ENCODE data around the gene ZBP1. TPM values are rescaled to one million over a fixed set of nuclear protein-coding genes. Genes with fewer than 3 reads are reported as not detected.

ZBP1 gene
- total RNA-seq, 1 experiment from 2014 or later = not detected

DNA sequence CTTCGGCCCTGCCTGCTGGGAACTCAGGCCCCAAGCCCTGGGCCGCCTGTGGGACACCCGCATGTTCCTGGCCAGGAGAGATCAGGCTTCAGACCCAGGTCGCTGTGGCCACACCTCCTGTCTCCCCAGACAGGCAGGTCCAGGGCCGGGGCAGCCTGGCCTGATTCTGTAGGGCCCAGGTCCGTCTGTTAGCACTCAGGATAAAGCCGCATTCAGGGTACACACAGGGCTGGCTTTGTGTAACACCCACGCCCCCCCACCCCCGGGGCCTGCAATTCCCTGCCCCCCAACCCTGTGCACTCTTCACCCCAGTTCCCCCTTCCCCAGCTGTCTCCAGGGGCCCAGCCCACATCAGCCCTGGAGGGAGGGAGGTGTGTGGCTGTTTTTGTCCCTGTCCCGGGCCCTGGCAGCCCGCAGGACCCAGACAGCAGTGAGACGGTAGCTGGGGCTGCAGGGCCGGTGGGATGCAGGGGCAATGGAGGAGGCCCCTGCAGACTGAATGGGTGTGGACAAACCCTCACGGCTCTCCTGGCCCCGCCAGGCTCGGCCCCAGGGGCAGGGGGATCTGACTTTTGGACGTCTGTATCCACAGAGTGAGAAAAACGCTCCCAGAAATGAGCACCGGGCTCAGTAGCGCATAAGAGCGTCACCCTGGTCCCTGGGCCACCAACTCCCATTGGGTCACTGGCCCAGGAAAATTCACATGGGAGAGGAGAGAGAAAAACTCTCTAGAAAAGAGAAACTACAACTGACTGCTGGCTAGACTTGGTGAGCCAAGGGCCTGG lies 42.4 kb upstream of the ZBP1 start:
- no peaks in the 10 kb centered on the region for H3K4me1 ChIP-seq (replicated peaks; ENCODE audit: insufficient read depth)
- H3K9me3 ChIP-seq (ENCODE audit: insufficient read depth, low read depth) = no peaks in the 10 kb centered on the region
- H3F3A ChIP-seq (ENCODE audit: insufficient read depth, low read depth) = peaks cover 40% of the 10 kb centered on the region; the same call in 1 of the 2 replicates
- no peak overlapping the region for H3K27ac ChIP-seq
- no TSS peak for BruUV-seq (replicated peaks)
- peaks cover 88% of the 10 kb centered on the region for H4K20me1 ChIP-seq (ENCODE audit: insufficient read depth)
- H3K4me2 ChIP-seq = no peak overlapping the region
- ChIA-PET CTCF (no interaction called here), POLR2A (ENCODE audit: unreplicated experiment) (no interaction called here)
- peaks cover 95% of the 10 kb centered on the region for H3K79me2 ChIP-seq (ENCODE audit: low read depth)
- H2AFZ ChIP-seq = no peak overlapping the region
- peaks cover 23% of the 10 kb centered on the region for H3K36me3 ChIP-seq (ENCODE audit: low read depth)
- H3K4me3 ChIP-seq = no peak overlapping the region
- H3K27me3 ChIP-seq (ENCODE audit: insufficient read depth, low read depth) = no peaks in the 10 kb centered on the region
- no peaks in the 10 kb centered on the region for H3K9me2 ChIP-seq (ENCODE audit: insufficient read depth)
- TF ChIP-seq, protein P1, sequence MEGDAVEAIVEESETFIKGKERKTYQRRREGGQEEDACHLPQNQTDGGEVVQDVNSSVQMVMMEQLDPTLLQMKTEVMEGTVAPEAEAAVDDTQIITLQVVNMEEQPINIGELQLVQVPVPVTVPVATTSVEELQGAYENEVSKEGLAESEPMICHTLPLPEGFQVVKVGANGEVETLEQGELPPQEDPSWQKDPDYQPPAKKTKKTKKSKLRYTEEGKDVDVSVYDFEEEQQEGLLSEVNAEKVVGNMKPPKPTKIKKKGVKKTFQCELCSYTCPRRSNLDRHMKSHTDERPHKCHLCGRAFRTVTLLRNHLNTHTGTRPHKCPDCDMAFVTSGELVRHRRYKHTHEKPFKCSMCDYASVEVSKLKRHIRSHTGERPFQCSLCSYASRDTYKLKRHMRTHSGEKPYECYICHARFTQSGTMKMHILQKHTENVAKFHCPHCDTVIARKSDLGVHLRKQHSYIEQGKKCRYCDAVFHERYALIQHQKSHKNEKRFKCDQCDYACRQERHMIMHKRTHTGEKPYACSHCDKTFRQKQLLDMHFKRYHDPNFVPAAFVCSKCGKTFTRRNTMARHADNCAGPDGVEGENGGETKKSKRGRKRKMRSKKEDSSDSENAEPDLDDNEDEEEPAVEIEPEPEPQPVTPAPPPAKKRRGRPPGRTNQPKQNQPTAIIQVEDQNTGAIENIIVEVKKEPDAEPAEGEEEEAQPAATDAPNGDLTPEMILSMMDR (conservative IDR thresholded peaks at IDR 0.05) = no peak
- no peak for TF ChIP-seq EZH2 (IDR thresholded peaks at IDR 0.05; ENCODE audit: low read depth)
- DNase-seq = no peak
- intact Hi-C loops (cut with micrococcal nuclease; ENCODE audit: unreplicated experiment) = no loop called here

DNA sequence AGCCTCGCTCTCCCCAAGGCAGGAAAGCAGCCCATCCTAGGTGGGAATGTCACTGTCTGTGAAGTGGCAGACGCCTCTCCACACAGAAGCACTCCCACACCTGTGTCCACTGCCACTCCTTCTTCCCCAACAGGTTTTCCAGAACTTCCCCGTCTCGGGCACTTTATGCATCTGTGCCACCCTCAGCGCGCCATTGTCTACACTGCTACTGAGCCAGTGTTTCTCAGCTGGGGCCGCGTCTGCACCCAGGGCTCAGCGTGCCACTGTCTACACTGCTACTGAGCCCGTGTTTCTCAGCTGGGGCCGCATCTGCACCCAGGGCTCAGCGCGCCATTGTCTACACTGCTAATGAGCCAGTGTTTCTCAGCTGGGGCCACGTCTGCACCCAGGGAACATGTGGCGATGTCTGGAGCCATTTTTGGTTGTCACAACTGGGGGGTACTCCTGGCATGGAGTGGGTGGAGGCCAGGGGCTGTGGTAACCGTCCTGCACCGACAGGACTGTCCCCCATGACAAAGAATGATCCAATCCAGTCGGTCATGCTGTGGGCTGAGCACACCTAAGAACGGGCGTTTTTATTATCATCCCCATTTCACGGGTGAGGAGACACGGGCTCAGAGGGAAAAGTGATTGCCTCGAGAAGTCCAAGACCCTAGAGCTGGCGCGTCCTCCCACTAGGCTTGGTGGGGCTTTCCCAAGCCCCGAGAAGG lies 41.7 kb upstream of the ZBP1 start:
- H3K9me2 ChIP-seq (ENCODE audit: insufficient read depth) = no peaks in the 10 kb centered on the region
- H3K79me2 ChIP-seq (ENCODE audit: low read depth) = peaks cover 88% of the 10 kb centered on the region
- H3F3A ChIP-seq (ENCODE audit: insufficient read depth, low read depth) = peaks cover 41% of the 10 kb centered on the region; the same call in 1 of the 2 replicates
- no peaks in the 10 kb centered on the region for H3K9me3 ChIP-seq (ENCODE audit: insufficient read depth, low read depth)
- peaks cover 81% of the 10 kb centered on the region for H4K20me1 ChIP-seq (ENCODE audit: insufficient read depth)
- BruUV-seq (replicated peaks) = no TSS peak
- peaks cover 23% of the 10 kb centered on the region for H3K36me3 ChIP-seq (ENCODE audit: low read depth)
- H2AFZ ChIP-seq = no peak overlapping the region
- H3K4me1 ChIP-seq (replicated peaks; ENCODE audit: insufficient read depth) = no peaks in the 10 kb centered on the region
- ChIA-PET CTCF (no interaction called here), POLR2A (ENCODE audit: unreplicated experiment) (no interaction called here)
- H3K4me2 ChIP-seq = no peak overlapping the region
- intact Hi-C loops (cut with micrococcal nuclease; ENCODE audit: unreplicated experiment) = no loop called here
- no peak overlapping the region for H3K4me3 ChIP-seq
- TF ChIP-seq, protein P1 (conservative IDR thresholded peaks at IDR 0.05) = no peak
- no peak for TF ChIP-seq EZH2 (IDR thresholded peaks at IDR 0.05; ENCODE audit: low read depth)
- no peak for DNase-seq
- H3K27ac ChIP-seq = no peak overlapping the region
- H3K27me3 ChIP-seq (ENCODE audit: insufficient read depth, low read depth) = no peaks in the 10 kb centered on the region

DNA sequence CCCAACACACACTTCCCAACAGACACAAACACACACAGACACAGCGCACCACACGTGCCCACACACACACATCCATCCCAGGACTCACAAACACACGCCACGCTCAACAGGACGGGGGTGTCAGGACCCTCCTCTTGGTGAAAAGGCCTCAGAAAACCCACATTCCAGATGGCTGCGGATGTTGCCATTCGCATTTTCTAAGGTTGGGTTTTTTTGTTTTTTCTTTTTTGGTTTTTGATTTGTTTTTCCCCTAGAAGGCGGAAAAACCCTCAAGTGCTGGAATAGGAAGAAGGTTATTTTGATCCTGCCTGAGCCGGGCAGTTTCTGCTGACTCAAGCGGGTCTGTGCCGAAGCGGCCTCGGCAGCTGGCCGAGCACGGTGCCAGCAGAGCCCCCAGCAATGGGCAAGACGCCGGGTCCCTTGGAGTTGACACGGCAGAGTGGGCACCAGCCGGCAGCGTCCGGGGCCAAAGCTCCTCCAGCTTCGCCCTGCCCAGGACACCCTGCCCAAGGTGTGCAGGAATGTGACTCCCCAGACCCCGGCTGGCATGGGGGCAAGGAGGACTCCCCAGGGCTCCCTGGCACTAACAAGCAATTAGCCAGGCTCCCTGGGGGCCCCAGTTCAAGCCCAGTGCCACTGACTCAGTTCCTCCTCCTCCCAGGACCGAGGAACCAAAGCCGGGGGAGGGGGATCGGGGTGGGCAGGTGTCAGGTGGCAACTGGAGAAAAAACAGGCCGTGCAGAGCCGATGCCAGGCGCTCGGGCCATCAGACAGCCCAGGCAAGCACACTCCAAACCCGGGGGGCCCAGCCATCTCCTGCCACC lies 40.9 kb upstream of the ZBP1 start:
- peaks cover 80% of the 10 kb centered on the region for H3K79me2 ChIP-seq (ENCODE audit: low read depth)

More for the DNA sequence above, 40.9 kb upstream of the ZBP1 start:
- CTCF ChIA-PET = no interaction called here
- Histone ChIP-seq H2AFZ (no peak overlapping the region), H3K9me3 (ENCODE audit: insufficient read depth, low read depth) (no peaks in the 10 kb centered on the region), H3K27ac (no peak overlapping the region), H3K4me1 (replicated peaks; ENCODE audit: insufficient read depth) (no peaks in the 10 kb centered on the region), H4K20me1 (ENCODE audit: insufficient read depth) (peaks cover 80% of the 10 kb centered on the region), H3F3A (ENCODE audit: insufficient read depth, low read depth) (peaks cover 45% of the 10 kb centered on the region; the same call in 1 of the 2 replicates), H3K36me3 (ENCODE audit: low read depth) (peaks cover 18% of the 10 kb centered on the region), H3K27me3 (ENCODE audit: insufficient read depth, low read depth) (no peaks in the 10 kb centered on the region), H3K9me2 (ENCODE audit: insufficient read depth) (no peaks in the 10 kb centered on the region), H3K4me2 (no peak overlapping the region), H3K4me3 (no peak overlapping the region)
- BruUV-seq (replicated peaks) = no TSS peak
- TF ChIP-seq EZH2 (IDR thresholded peaks at IDR 0.05; ENCODE audit: low read depth) = no peak
- TF ChIP-seq, protein P1 (conservative IDR thresholded peaks at IDR 0.05) = no peak
- intact Hi-C loops (cut with micrococcal nuclease; ENCODE audit: unreplicated experiment) = no loop called here
- no peak for DNase-seq
- POLR2A ChIA-PET (ENCODE audit: unreplicated experiment) = no interaction called here

All from PC-9 (cell line).